Suprapubic skin (tissue), 4 donors: ENCODE results near the gene NAA35.

Experiments
- CTCF ChIP-seq, 2 donors: fragments of 200-600 bp in 1 of 2; fragments of 450-650 bp in 1 of 2; sonication (generic) in 1 of 2; IDR thresholded peaks; one replicate each; pipeline ENCODE4 v1.5.1; 2016 to 2019; ENCODE audit warnings: antibody characterized with exemption in 2 of 2, mild to moderate bottlenecking in 1 of 2, moderate library complexity in 1 of 2
- EP300 ChIP-seq: sonication (generic); formaldehyde crosslinking; IDR thresholded peaks from one replicate; pipeline ENCODE4 v1.6.1; 2017; ENCODE audit warnings: antibody characterized with exemption
- POLR2A ChIP-seq, 2 donors: fragments of 450-650 bp; IDR thresholded peaks; one replicate each; pipeline ENCODE4 v1.6.1; 2017; ENCODE audit warnings: antibody characterized with exemption in 2 of 2, mild to moderate bottlenecking in 2 of 2, moderate library complexity in 2 of 2
- POLR2AphosphoS5 ChIP-seq, 3 donors: sonication (generic); formaldehyde crosslinking; IDR thresholded peaks; one replicate each; pipeline ENCODE4 v1.6.1; 2017; ENCODE audit warnings: antibody characterized with exemption in 3 of 3

GRCh38 chr9:85905957-85906356 lies 35.0 kb upstream of the NAA35 start:
- TF ChIP-seq POLR2A (IDR thresholded peaks at IDR 0.05) = no peak
- TF ChIP-seq CTCF (IDR thresholded peaks at IDR 0.05) = no peak
- TF ChIP-seq POLR2AphosphoS5 (IDR thresholded peaks at IDR 0.05) = no peak
- no peak for TF ChIP-seq EP300
